HT1080 (cell line): ENCODE data around the gene PEBP1. TPM values are rescaled to one million over a fixed set of nuclear protein-coding genes. Genes with fewer than 3 reads are reported as not detected.
A peak's percentile ranks its signal among the peaks of the same experiment; 100 is the strongest.

Source experiments
- DNase-seq: peaks from one replicate; pipeline ENCODE4 v3.0.0-alpha.2; 2015; ENCODE audit warnings: low read depth
- polyA plus RNA-seq, 2 experiments: library from polyadenylated mRNA; depleted of rRNA; stranded (reverse); fragments of >200 nt; gene quantifications; 2 replicates each; pipeline ENCODE4 v1.2.3, GENCODE V29; 2015
- total RNA-seq: library from RNA; depleted of rRNA; stranded (reverse); fragments of >200 nt; shearing (Covaris generic); gene quantifications from 2 replicates; pipeline ENCODE4 v1.2.3, GENCODE V29; 2014; rRNA removed

The PEBP1 gene
- 154 and 185 TPM in 2 replicates for total RNA-seq
- polyA plus RNA-seq (2015; cell fraction: cytosol; rRNA removed) = 112 and 133 TPM in 2 replicates
- 70.7 and 76.7 TPM in 2 replicates for polyA plus RNA-seq (2015; cell fraction: nucleus; rRNA removed)

GRCh38 chr12:118135788-118136558 lies at the start of gene PEBP1:
Gene PEBP1 (plus strand): TSS chr12:118136124. CDS start chr12:118136210, 86 bp downstream.
- peak; percentile 88 for DNase-seq

DNA sequence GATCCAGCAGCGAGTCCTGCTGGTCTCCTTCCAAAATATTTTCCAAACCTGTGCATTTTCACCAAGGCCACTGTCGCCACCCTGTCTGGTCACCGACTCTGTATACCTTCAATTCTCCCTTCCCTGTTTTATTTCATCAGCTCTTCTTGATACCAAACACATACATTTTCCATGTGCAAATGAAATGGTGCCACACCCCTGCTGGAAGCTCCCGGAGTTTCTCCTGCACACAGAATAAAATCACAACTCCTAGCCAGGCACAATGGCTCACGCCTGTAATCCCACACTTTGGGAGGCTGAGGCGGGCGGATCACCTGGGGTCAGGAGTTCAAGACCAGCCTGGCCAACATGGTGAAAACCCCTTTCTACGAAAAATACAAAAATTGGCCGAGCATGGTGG lies 46.1 kb upstream of the PEBP1 start:
- DNase-seq = no peak

DNA sequence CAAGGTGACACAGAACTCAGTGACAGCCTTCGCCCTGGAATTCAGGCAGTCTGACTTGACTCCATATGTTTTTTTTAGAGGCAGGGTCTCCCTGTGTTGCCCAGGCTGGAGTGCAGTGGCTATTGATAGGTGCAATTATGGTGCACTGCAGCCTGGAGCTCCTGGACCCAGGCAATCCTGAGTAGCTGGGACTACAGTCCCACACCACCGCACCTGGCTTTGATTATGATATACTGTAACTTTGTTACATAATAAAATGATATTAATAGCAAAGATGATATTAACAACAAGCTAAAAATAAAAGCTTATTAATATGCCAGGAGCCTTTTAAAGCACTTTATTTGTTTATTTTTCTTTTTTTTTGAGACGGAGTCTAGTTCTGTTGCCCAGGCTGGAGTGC lies 41.9 kb upstream of the PEBP1 start:
- no peak for DNase-seq

DNA sequence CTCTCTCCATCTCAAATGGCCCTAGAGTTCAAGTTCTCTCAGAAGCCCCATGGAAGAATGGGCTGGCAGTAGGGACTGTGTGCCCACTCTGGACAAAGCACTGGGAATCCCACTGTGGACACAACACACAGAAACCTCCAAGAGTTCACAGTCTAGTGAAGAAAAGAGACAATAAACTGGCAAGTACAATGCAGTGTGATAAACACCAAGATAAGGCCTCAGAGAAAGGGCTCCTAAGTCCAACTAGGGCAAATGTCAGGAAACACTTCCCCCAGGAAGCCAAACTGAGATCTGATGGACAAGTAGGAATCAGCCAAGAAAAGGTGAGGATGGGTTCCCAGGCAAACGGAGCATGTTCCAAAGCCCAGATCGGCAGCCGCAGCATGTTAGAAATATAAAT lies 37.5 kb upstream of the PEBP1 start:
- no peak for DNase-seq

- DNase-seq = no peak
Measured at GRCh38 chr12:118098911-118099671, 36.8 kb upstream of the PEBP1 start.

GRCh38 chr12:118101051-118101450 lies 34.9 kb upstream of the PEBP1 start:
- DNase-seq = no peak

DNA sequence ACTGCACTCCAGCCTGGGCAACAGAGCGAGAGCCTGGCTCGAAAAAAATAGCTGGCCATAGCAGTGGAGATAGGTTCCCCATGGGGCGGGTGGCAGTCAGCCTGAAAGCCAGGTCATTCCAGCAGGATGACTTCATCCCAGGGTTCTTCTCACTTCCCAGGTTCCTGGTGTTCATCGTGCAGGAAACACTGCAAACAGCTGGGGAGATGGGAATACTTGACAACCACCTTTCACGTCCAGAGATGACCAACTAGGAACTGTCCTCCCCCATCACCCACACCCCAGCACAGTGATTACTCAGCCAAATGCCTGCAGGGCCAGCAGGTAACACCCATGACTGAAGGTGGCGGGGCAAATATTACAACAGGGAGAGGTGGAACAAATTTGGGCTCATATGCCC lies 33.9 kb upstream of the PEBP1 start:
- DNase-seq = peak; percentile 43

DNA sequence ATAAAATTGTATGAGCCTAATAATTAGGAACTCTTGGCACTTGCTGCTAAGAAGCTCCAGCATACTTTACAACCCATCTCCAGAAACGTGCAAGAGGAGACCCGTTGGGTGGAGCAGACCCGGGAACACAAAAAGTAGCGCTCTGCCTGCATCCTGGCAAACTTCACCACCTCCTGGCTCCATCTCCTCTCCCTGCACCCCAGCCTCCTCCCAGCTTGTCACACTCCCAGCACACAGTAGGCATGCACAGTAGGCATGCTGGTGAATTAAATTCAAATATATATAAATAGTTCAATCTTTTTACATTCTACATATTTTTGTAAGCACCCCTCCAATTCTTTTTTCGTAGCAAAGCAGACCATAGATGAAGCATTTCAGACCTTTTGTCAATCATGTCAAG lies 33.3 kb upstream of the PEBP1 start:
- no peak for DNase-seq

DNA sequence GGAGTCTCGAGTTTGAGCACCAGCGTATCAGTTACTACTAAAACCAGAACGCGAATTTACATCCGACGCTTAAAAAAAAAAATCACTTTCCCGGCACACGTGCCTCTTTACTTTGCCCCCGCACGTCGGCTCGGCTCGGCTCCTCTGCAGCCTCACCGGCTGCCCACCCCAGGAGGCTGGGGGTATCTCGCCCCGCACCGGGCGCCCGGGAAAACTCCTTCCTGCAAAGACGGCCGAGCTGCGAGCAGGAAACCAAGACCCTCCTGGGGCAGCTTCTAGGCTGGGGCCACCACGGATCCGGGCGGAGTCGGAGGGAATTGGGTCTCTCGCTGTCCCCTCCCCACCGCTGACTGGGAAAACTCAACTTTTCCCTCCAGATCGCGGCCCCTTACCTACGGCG lies 32.7 kb upstream of the PEBP1 start:
- DNase-seq = peak; percentile 30

DNA sequence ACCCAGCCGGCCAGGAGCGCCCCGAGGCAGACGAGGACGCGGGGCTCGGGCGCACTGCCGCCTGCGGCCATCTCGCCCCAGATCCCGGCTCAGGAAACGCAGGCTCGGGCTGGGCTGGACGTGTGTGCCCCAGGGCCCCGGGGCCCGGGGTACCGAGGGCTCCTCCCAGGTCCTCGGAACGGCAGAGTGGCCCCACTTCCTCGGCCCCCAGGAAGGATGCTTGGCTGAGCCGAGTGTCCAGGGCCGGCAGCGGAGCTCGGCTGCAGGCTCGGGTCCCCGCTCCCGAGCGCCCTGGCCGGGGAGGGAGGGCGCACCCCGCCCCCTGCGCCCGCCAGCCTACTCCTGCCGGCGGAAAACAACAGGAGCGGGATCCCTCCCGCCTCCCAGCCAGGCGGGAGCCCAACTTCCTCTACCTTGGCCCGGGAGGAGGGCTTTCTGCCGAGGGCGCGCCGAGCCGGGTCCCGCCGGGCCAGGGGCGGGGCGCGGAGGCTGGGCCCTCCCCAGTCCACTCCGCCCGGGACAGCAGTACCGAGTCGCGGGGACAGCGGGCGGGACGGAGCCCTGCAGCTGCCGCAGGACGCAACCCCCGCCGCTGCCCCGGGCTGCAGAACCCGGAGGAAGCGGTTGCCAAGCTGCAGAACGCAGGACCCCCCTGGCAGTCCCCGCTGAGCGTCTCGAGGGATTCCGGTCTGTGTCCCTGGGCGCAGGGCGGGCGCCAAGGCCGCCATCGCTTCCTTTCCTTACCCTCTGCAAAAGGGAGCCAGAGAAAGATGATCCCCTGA lies 32.1 kb upstream of the PEBP1 start, which contains the start of gene VSIG10:
VSIG10 (minus strand) TSS at position 411 of the 782 bp plus-strand sequence; CDS start at position 71, 340 bp downstream.
- DNase-seq = peak; percentile 79

DNA sequence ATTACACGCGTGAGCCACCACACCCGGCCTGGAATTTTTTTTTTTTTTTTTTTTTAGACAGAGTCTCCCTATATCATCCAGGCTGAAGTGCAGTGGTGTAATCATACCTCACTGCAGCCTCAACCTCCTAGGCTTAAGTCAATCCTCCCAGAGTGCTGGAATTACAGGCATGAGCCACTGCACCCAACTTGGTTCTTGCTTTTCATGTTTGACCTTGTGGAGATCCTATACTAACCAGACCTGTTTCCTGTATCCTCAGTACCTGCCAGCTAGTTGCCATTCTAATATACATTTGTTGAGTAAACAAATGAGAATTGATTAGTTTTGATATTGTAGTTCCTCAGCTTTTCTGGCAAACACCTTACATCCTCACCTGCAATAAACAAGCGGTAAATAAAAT lies 28.9 kb upstream of the PEBP1 start:
- no peak for DNase-seq

DNA sequence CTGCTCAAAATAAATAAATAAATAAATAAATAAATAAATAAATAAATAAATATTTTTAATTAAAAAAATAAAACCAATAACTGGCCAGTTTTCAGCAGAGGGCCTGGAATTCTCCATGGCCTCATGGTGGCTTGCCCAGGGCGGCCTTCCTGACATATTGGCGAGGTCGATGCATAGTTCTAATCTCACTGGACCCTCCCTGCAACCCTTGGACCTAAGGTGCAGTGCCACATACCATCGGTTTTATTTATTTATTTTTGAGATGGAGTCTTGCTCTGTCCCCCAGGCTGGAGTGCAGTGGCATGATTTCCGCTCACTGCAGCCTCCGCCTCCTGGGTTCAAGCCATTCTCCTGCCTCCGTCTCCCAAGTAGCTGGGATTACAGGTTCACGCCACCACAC lies 28.2 kb upstream of the PEBP1 start:
- DNase-seq = no peak

DNA sequence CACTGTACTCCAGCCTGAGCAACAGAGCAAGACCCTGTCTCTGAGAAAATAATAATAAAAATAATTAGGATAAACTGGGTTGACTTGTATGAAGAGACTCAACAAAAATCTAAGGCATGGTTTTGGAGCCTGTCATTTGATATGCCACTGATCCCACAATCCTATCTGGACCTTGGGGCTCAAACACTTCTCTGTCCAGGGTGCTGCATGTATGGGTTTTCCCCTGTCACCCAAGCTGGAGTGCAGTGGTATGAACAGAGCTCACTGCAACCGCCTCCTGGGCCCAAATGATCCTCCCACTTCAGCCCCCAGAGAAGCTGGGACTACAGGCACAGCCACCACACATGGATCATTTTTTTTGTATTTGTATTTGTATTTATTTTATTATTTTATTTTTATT lies 26.8 kb upstream of the PEBP1 start:
- DNase-seq = no peak

GRCh38 chr12:118119449-118119879 lies 16.5 kb upstream of the PEBP1 start:
- no peak for DNase-seq

DNA sequence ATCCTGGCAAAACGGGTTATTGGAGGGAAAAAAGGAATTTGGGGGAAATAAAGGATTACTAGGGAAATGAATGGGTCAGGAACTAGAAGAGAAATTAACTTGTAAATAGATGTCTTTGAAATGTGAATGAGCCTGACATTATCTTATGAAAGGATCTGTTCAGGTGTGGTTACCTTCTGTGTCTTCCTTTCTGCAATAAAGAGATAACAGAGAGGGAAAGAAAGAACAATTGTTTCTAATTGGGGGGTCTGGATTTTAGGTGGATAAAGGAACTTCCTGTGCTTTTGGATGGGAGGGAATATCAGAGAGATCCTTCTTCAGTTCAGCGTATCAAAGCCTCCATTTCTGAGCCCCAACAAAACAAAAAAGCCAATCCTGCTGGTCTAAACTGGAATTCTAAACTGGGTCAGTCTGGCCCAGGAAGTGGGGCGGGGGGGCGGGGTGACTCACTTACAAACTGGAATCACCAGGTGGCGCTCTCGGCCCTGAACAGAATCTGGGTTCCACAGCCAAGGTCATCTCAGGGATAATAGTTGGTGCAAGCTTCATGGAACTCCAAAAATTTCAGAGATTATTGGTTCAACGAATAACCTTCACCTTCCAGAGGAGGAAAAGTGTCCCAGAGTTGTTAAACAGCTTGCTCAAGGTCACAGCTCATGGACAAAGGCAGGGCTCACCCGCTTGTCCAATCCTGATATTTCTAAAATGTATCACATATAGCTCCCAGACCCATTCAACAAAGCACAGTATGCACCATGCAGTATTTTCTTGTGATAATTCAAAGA lies 15.2 kb upstream of the PEBP1 start:
- DNase-seq = peak; percentile 57

GRCh38 chr12:118122264-118122663 lies 13.7 kb upstream of the PEBP1 start:
- no peak for DNase-seq

DNA sequence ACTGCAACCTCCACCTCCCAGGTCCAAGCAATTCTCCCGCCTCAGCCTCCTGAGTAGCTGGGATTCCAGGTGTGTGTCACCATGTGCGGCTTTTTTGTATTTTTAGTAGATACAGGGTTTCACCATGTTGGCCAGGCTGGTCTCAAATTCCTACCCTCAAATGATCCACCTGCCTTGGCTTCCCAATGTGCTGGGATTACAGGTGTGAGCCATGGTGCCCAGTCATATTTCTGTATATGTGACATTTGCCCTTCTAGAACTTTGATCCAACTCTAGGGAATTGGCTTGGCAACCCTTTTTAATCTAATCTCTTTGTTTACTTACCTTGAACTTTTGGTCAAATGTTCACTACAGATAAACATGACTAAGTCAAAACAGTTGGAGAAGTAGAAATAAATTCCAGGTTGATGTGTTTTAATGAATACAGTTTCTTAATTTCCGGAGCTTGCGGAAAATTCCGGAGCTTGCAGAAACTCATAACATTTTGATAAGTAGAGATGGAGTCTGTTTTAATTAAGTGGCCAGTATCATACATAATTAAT lies 11.5 kb upstream of the PEBP1 start:
- no peak for DNase-seq

DNA sequence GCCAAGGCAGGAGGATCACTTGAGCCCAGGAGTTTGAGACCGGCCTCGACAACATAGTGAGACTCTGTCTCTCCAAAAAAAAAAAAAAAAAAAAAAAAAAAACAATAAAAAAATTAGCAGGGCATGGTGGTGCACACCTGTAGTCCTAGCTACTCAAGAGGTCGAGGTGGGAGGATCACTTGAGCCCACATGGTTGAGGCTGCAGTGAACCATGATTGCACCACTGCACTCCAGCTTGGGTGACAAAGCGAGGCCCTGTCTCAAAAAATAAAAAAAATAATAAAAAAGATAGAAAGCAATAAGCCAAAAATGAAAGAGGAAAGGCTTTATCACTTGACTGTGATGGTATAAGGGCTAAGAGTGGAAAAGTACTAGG lies 10.2 kb upstream of the PEBP1 start:
- no peak for DNase-seq

- no peak for DNase-seq
Measured at GRCh38 chr12:118126119-118126757, 9.7 kb upstream of the PEBP1 start.

DNA sequence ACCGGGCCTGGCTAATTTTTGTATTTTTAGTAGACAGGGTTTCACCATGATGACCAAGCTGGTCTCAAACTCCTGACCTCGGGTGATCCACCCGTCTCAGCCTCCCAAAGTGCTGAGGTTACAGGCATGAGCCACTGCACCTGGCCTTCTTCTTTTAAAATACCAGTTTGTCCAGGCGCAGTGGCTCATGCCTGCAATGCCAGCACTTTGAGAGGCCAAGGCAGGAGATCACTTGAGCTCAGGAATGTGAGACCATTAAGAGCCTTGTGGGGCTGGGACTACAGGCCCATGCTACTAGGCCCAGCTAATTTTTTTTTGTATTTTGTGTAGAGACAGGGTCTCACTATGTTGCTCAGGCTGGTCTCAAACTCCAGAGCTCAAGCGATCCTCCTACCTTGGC lies 8.1 kb upstream of the PEBP1 start:
- no peak for DNase-seq
